Retinal pigment epithelial cell (primary cell): Measurements from ENCODE around the gene NKX1-2.
A peak's percentile ranks its signal among the peaks of the same experiment; 100 is the strongest.

Source experiments
- DNase-seq: peaks from one replicate; pipeline ENCODE4 v3.0.0-alpha.2; 2010; ENCODE audit warnings: low read depth
- H3K4me3 ChIP-seq: 2 replicates; pipeline ENCODE4 v1.5.1; 2011; ENCODE audit warnings: mild to moderate bottlenecking, low read length, control low read depth, moderate library complexity
- TF ChIP-seq, protein P1 (sequence below): conservative IDR thresholded peaks from 2 replicates; pipeline ENCODE4 v1.5.1; 2011; ENCODE audit warnings: low read depth, low read length, control low read depth, inconsistent platforms

The NKX1-2 gene

DNA sequence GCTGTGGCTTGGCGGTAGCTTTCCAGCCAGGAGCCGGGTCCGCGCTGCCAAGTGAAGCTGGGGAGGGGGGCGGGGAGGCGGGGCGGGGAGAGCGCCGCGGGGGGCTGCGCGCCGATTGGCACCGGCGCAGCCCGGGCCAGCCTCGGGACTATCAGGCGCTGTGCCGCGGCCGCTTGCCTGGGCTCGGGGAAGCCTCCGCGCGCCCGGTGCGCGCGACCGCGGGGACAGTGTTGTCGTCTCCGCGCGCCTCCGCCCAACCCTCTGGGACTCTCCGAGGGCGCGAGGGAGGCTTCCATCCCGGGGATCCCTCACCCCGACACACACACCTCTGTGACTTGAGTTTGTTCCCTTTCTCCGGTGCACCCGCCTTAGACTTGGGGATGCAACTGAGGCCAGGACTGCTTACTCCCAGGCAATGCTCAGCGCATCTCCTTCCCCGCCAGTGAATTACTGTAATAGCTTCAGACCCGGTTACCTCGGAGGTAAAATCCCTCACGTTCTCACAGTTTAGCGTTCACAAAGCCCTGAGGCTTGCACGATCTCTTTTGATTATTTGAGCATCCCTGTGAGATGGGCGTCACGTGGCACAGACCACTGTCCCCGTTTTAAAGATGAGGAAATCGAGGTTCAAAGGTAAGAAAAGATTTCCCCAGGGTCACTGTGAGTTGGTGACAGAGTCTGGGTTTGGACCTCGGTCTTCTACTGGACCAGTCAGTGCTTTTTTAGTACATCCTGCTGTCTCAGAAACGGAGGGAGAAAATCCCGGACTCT is at the start of gene NKX1-2:
Gene NKX1-2, minus strand, starts transcription at position 24 of the 771 bp plus-strand sequence. CDS start 92 bp downstream, outside the sequence.
- no peak for DNase-seq
- H3K4me3 ChIP-seq: peak within 1 kb of the TSS; percentile 19
- TF ChIP-seq, protein P1, sequence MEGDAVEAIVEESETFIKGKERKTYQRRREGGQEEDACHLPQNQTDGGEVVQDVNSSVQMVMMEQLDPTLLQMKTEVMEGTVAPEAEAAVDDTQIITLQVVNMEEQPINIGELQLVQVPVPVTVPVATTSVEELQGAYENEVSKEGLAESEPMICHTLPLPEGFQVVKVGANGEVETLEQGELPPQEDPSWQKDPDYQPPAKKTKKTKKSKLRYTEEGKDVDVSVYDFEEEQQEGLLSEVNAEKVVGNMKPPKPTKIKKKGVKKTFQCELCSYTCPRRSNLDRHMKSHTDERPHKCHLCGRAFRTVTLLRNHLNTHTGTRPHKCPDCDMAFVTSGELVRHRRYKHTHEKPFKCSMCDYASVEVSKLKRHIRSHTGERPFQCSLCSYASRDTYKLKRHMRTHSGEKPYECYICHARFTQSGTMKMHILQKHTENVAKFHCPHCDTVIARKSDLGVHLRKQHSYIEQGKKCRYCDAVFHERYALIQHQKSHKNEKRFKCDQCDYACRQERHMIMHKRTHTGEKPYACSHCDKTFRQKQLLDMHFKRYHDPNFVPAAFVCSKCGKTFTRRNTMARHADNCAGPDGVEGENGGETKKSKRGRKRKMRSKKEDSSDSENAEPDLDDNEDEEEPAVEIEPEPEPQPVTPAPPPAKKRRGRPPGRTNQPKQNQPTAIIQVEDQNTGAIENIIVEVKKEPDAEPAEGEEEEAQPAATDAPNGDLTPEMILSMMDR: no peak

DNA sequence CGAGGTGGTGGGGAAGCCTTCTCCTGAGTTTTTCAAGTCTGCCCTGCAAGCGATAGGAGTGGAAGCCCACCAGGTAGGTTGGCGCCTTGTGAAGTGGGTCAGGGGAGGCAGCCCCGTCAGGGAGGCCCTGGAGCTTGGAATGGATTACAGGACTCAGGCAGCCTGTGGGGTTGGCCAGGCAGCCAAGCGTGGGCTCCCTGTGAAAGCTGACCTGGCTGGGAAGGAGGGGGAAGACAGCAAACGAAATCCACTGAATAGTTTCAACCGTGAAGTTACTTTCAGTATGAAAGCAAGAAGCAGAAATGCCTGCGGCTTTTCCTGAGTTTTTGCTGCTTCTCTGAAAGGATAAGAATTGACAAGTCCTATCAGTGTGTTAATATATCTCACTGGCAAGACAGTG is 48.2 kb upstream of the NKX1-2 start:
- DNase-seq: no peak
- no peak overlapping the region for H3K4me3 ChIP-seq
- TF ChIP-seq, protein P1: no peak

DNA sequence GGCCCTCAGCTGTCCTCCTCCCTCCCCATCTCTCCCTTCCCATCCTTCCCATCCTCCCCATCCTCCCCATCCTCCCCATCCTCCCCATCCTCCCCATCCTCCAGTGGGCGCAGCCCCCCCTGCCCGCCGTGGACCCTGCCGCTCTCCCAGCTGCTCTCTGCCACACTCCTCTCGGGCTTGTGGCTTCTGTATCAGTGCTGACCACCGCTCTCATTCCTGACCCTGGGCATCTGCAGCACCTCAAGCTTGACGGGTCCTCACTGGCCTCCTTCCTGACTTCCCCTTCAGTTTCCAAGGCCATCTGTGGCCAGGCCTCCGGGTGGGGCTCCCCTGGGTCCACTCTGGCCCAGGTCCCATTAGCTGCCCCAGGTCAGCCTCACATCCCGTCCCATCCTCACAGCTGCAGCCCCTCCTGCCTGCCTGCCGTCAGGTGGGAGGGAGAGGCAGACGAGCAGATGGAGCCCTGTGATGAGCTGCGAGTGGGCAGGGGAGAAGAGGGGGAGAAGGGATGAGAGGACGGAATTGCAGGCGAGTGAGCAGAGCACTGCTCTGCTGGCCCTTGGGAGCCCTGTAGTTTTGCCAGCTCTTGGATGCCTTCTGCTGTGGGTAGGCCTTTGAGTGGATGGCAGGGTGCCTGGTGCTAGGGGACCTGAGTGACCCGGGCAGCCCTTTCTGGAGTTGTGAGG is 47.5 kb upstream of the NKX1-2 start:
- no peak for DNase-seq
- TF ChIP-seq, protein P1: no peak
- H3K4me3 ChIP-seq: no peak overlapping the region

DNA sequence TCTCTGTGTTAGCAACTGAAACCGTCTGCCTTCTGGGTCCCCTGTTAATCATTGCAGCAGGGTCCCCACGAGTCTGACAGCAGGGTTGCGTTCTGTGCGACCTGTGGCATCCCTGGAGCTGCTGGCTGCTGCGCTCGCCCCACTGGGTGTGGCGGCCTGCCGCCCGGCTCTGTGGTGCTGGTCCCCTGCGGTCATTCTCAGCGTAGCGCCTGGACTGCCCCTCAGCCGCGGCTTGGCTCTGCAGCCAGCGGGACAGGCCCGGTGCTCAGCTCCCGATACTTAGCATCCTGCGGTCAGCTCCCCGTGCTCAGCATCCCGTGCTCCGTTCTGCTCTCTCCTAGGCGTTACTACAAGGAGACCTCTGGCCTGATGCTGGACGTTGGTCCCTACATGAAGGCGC is 46.8 kb upstream of the NKX1-2 start:
- no peak for DNase-seq
- TF ChIP-seq, protein P1: no peak

DNA sequence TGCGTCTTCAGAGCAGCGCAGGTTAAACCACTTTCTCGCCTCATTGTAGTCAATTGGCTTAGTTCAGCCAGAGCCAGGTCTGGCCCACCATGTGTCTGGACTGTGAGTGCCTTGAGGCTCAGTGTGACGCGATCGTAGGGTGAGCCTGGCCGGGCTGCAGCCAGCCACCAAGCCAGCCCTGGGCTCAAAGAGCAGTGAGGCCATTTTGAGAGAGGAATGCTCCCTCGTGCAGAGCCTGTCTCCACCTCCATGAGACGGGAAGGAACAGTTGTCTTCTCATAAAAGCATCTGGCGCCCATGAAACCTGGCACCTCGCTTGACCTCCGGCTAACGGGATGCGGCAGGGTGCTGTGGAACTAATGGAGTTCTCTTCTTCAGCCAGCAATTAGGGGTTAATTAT is 46.3 kb upstream of the NKX1-2 start:
- TF ChIP-seq, protein P1: no peak
- H3K4me3 ChIP-seq: no peak overlapping the region
- no peak for DNase-seq

More for the DNA sequence above, 46.8 kb upstream of the NKX1-2 start:
- no peak overlapping the region for H3K4me3 ChIP-seq

DNA sequence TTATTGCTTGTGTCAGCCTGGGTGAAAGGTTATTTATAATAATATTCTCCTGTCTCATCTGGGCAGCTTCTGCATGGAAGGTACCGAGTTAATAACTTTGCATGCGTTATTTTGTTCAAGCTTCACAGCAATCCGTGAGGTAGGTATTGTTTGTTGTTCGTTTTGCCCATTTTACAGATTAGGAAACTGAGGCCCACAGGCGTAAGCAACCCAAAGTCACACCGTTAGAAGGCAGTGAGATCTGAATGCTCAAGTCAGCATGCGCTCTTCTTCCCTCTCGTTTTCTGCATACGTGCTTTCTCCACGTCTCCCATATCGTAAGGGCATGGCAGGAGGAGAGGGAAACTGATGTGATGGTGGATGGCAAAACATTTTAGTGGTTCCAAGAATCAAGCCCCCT is 45.9 kb upstream of the NKX1-2 start:
- no peak for DNase-seq

More for the DNA sequence above, 45.9 kb upstream of the NKX1-2 start:
- H3K4me3 ChIP-seq: no peak overlapping the region
- TF ChIP-seq, protein P1: no peak
